Liver (tissue), 9 donors: ENCODE measurements around the gene TBC1D1. TPM values are rescaled to one million over a fixed set of nuclear protein-coding genes. Genes with fewer than 3 reads are reported as not detected.

Experiments used
- DNase-seq: peaks from one replicate; pipeline ENCODE4 v3.0.0-alpha.2; 2017; ENCODE audit warnings: low spot score
- H3K27ac ChIP-seq, 2 donors: one replicate each; pipeline ENCODE4 v1.7.0; 2013; ENCODE audit warnings: inconsistent platforms in 2 of 2, low read length in 2 of 2, control low read depth in 1 of 2, low read depth in 1 of 2, mild to moderate bottlenecking in 1 of 2
- H3K27me3 ChIP-seq, 4 donors: one replicate each; pipeline versions ENCODE4 v1.6.1 to v1.7.0; 2013; ENCODE audit warnings: low read length in 3 of 4, inconsistent platforms in 1 of 4, mild to moderate bottlenecking in 1 of 4, moderate library complexity in 1 of 4; ENCODE audit not compliant: control insufficient read depth in 4 of 4, insufficient read depth in 4 of 4
- H3K36me3 ChIP-seq, 4 donors: one replicate each; pipeline versions ENCODE4 v1.6.1 to v1.7.0; 2013; ENCODE audit warnings: low read length in 3 of 4, mild to moderate bottlenecking in 3 of 4, low read depth in 1 of 4, moderate library complexity in 1 of 4; ENCODE audit not compliant: control insufficient read depth in 4 of 4, insufficient read depth in 3 of 4
- H3K4me1 ChIP-seq, 4 donors: one replicate each; pipeline versions ENCODE4 v1.6.1 to v1.7.0; 2013; ENCODE audit warnings: low read length in 3 of 4, mild to moderate bottlenecking in 3 of 4, moderate library complexity in 1 of 4; ENCODE audit not compliant: control insufficient read depth in 4 of 4, insufficient read depth in 4 of 4
- H3K4me3 ChIP-seq, 3 donors: one replicate each; pipeline versions ENCODE4 v1.6.1 to v1.7.0; 2013; ENCODE audit warnings: low read length in 3 of 3, control low read depth in 1 of 3, low read depth in 1 of 3, mild to moderate bottlenecking in 1 of 3
- H3K9ac ChIP-seq, 2 donors: one replicate each; pipeline ENCODE4 v1.7.0; 2013; ENCODE audit warnings: low read length in 2 of 2, mild to moderate bottlenecking in 2 of 2, moderate library complexity in 2 of 2, control low read depth in 1 of 2, low read depth in 1 of 2
- H3K9me3 ChIP-seq, 4 donors: one replicate each; pipeline versions ENCODE4 v1.6.1 to v1.7.0; 2013; ENCODE audit warnings: low read length in 3 of 4; ENCODE audit not compliant: control insufficient read depth in 4 of 4
- CTCF ChIP-seq: fragments of 150-350 bp; IDR thresholded peaks from 2 replicates; pipeline ENCODE4 v1.5.1; 2017; ENCODE audit warnings: improper control_type of control experiment, low read depth, low read length; ENCODE audit not compliant: missing input control
- EGR1 ChIP-seq, 2 donors: IDR thresholded peaks; 2 replicates each; pipeline ENCODE4 v1.6.1; 2016 to 2018; ENCODE audit warnings: antibody characterized with exemption in 2 of 2, low read depth in 2 of 2
- FOXA1 ChIP-seq: IDR thresholded peaks from 2 replicates; pipeline ENCODE4 v1.6.1; 2016; ENCODE audit warnings: antibody characterized with exemption
- FOXA2 ChIP-seq: IDR thresholded peaks from 2 replicates; pipeline ENCODE4 v1.6.1; 2016; ENCODE audit warnings: antibody characterized with exemption
- GABPA ChIP-seq, 2 donors: IDR thresholded peaks in 1 of 2; conservative IDR thresholded peaks in 1 of 2; 2 replicates each; pipeline ENCODE4 v1.6.1; 2016; ENCODE audit warnings: antibody characterized with exemption in 2 of 2, mild to moderate bottlenecking in 1 of 2, moderate library complexity in 1 of 2
- HNF4A ChIP-seq, 2 donors: conservative IDR thresholded peaks; 2 replicates each; pipeline ENCODE4 v1.6.1; 2016; ENCODE audit warnings: antibody characterized with exemption in 2 of 2, mild to moderate bottlenecking in 2 of 2
- HNF4G ChIP-seq: IDR thresholded peaks from 2 replicates; pipeline ENCODE4 v1.6.1; 2016; ENCODE audit warnings: antibody characterized with exemption
- JUND ChIP-seq, 2 donors: IDR thresholded peaks; 2 replicates each; pipeline ENCODE4 v1.6.1; 2016; ENCODE audit warnings: antibody characterized with exemption in 2 of 2
- MAX ChIP-seq: IDR thresholded peaks from 2 replicates; pipeline ENCODE4 v1.6.1; 2016; ENCODE audit warnings: antibody characterized with exemption
- NR2F2 ChIP-seq: IDR thresholded peaks from 2 replicates; pipeline ENCODE4 v1.6.1; 2016; ENCODE audit warnings: antibody characterized with exemption
- RAD21 ChIP-seq, 2 donors: IDR thresholded peaks; 2 replicates each; pipeline ENCODE4 v1.6.1; 2016; ENCODE audit warnings: antibody characterized with exemption in 2 of 2, mild to moderate bottlenecking in 2 of 2
- RXRA ChIP-seq, 2 donors: IDR thresholded peaks; 2 replicates each; pipeline ENCODE4 v1.6.1; 2017 to 2018; ENCODE audit warnings: antibody characterized with exemption in 2 of 2, mild to moderate bottlenecking in 1 of 2
- SP1 ChIP-seq: IDR thresholded peaks from 2 replicates; pipeline ENCODE4 v1.6.1; 2018; ENCODE audit warnings: antibody characterized with exemption, mild to moderate bottlenecking
- TAF1 ChIP-seq: conservative IDR thresholded peaks from 2 replicates; pipeline ENCODE4 v1.6.1; 2016; ENCODE audit warnings: antibody characterized with exemption, mild to moderate bottlenecking
- YY1 ChIP-seq: IDR thresholded peaks from 2 replicates; pipeline ENCODE4 v1.6.1; 2016; ENCODE audit warnings: antibody characterized with exemption, mild to moderate bottlenecking
- WGBS: extraction: QIAGEN DNeasy Blood & Tissue Kit; methylation state at CpG from one replicate; pipeline ENCODE4 v1.1.7; 2013; 5-methylcytosine and 5-hydroxymethylcytosine counted together
- polyA plus RNA-seq, 2 donors: library from polyadenylated mRNA; stranded (reverse) in 1 of 2; unstranded in 1 of 2; fragments of 200-250 nt in 1 of 2; fragments of >200 nt in 1 of 2; fragmentation: Nextera tagmentation in 1 of 2; extraction: Ambion mirVana in 1 of 2; gene quantifications; one replicate each; pipeline versions ENCODE4 v1.2.1 to v1.2.3, GENCODE V29; 2013 to 2015
- total RNA-seq, 2 donors: library from RNA; depleted of rRNA; stranded (reverse); fragments of >200 nt; gene quantifications; one replicate each; pipeline ENCODE4 v1.2.3, GENCODE V29; 2014
- TF ChIP-seq, protein P1 (sequence below): IDR thresholded peaks from 2 replicates; pipeline ENCODE4 v1.6.1; 2016; ENCODE audit warnings: antibody characterized with exemption
- TF ChIP-seq, protein P2 (sequence below): IDR thresholded peaks from 2 replicates; pipeline ENCODE4 v1.6.1; 2016; ENCODE audit warnings: antibody characterized with exemption
- TF ChIP-seq, protein P3 (sequence below): IDR thresholded peaks from 2 replicates; pipeline ENCODE4 v1.6.1; 2016; ENCODE audit warnings: antibody characterized with exemption, mild to moderate bottlenecking
- donor health status: healthy.
- donor health status: healthy.
- donor health status: healthy.
- donor health status: healthy.
- donor health status: healthy.

Gene TBC1D1
- total and polyA plus RNA-seq, 4 donors: 15.6 to 41.4 (median 20.9) TPM

DNA sequence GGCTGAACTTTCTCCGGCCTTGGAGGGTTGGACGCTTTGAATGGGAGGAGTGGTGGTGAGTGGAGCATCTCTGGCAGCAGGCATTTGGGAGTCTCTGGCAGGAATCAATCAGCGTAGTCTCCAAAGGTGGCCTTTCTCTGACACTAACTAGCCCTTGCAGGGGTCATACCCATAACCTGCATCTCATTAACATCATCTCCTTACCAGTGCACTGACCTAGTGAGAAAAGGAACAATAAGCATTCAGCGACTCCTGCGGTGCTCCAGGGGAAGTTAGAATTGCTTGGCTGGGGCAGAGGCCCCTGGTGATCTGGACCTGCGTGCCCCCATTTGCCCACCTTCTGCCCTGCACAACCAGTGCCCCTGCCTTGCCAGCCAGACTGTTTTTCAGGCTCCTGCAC is 231.2 kb downstream of the TBC1D1 start:
- H3K27me3 ChIP-seq: no peaks in the 10 kb centered on the region
- no peaks in the 10 kb centered on the region for H3K9me3 ChIP-seq
- no peak for DNase-seq
- TF ChIP-seq HNF4G (no peak), JUND (IDR thresholded peaks at IDR 0.05) (no peak), CTCF (no peak), MAX (no peak), RAD21 (IDR thresholded peaks at IDR 0.05) (no peak), NR2F2 (no peak), RXRA (IDR thresholded peaks at IDR 0.05) (no peak), YY1 (no peak), GABPA (IDR thresholded peaks at IDR 0.05 in 1 of 2, conservative IDR thresholded peaks at IDR 0.05 in 1 of 2) (no peak), TAF1 (no peak), FOXA2 (no peak)
- TF ChIP-seq, protein P1, sequence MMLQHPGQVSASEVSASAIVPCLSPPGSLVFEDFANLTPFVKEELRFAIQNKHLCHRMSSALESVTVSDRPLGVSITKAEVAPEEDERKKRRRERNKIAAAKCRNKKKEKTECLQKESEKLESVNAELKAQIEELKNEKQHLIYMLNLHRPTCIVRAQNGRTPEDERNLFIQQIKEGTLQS: no peak
- TF ChIP-seq, protein P2, sequence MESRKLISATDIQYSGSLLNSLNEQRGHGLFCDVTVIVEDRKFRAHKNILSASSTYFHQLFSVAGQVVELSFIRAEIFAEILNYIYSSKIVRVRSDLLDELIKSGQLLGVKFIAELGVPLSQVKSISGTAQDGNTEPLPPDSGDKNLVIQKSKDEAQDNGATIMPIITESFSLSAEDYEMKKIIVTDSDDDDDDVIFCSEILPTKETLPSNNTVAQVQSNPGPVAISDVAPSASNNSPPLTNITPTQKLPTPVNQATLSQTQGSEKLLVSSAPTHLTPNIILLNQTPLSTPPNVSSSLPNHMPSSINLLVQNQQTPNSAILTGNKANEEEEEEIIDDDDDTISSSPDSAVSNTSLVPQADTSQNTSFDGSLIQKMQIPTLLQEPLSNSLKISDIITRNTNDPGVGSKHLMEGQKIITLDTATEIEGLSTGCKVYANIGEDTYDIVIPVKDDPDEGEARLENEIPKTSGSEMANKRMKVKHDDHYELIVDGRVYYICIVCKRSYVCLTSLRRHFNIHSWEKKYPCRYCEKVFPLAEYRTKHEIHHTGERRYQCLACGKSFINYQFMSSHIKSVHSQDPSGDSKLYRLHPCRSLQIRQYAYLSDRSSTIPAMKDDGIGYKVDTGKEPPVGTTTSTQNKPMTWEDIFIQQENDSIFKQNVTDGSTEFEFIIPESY: no peak
- no peak overlapping the region for H3K27ac ChIP-seq
- 97% methylated on average over 6 of the region's 6 CpGs for WGBS
- H3K4me3 ChIP-seq: no peak overlapping the region
- no peak overlapping the region for H3K9ac ChIP-seq
- H3K4me1 ChIP-seq: no peaks in the 10 kb centered on the region
- peaks cover 5 to 33% (median 16%) of the 10 kb centered on the region in 4 donors for H3K36me3 ChIP-seq

- H3K27me3 ChIP-seq: no peaks in the 10 kb centered on the region
- peaks cover 0 to 4% (median 3%) of the 10 kb centered on the region in 4 donors for H3K4me1 ChIP-seq
- H3K27ac ChIP-seq: no peak overlapping the region
- H3K4me3 ChIP-seq: no peak overlapping the region
- peaks cover 5 to 24% (median 13%) of the 10 kb centered on the region in 4 donors for H3K36me3 ChIP-seq
- WGBS: 90% methylated on average over 5 of the region's 5 CpGs
- no peak for DNase-seq
- TF ChIP-seq, protein P1: no peak
- TF ChIP-seq TAF1: no peak
- no peak for TF ChIP-seq SP1
- no peak for TF ChIP-seq RAD21 (IDR thresholded peaks at IDR 0.05)
- no peak for TF ChIP-seq FOXA1
- no peak for TF ChIP-seq EGR1 (IDR thresholded peaks at IDR 0.05; ENCODE audit: low read depth in 2 of 2)
- TF ChIP-seq GABPA (IDR thresholded peaks at IDR 0.05 in 1 of 2, conservative IDR thresholded peaks at IDR 0.05 in 1 of 2): no peak
- TF ChIP-seq, protein P2: no peak
- no peak for TF ChIP-seq FOXA2
- TF ChIP-seq HNF4G: no peak
- TF ChIP-seq MAX: no peak
- TF ChIP-seq HNF4A (conservative IDR thresholded peaks at IDR 0.05): no peak
- TF ChIP-seq, protein P3, sequence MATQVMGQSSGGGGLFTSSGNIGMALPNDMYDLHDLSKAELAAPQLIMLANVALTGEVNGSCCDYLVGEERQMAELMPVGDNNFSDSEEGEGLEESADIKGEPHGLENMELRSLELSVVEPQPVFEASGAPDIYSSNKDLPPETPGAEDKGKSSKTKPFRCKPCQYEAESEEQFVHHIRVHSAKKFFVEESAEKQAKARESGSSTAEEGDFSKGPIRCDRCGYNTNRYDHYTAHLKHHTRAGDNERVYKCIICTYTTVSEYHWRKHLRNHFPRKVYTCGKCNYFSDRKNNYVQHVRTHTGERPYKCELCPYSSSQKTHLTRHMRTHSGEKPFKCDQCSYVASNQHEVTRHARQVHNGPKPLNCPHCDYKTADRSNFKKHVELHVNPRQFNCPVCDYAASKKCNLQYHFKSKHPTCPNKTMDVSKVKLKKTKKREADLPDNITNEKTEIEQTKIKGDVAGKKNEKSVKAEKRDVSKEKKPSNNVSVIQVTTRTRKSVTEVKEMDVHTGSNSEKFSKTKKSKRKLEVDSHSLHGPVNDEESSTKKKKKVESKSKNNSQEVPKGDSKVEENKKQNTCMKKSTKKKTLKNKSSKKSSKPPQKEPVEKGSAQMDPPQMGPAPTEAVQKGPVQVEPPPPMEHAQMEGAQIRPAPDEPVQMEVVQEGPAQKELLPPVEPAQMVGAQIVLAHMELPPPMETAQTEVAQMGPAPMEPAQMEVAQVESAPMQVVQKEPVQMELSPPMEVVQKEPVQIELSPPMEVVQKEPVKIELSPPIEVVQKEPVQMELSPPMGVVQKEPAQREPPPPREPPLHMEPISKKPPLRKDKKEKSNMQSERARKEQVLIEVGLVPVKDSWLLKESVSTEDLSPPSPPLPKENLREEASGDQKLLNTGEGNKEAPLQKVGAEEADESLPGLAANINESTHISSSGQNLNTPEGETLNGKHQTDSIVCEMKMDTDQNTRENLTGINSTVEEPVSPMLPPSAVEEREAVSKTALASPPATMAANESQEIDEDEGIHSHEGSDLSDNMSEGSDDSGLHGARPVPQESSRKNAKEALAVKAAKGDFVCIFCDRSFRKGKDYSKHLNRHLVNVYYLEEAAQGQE: no peak
- TF ChIP-seq YY1: no peak
- no peak for TF ChIP-seq RXRA (IDR thresholded peaks at IDR 0.05)
- no peak for TF ChIP-seq NR2F2
- TF ChIP-seq CTCF: no peak
- H3K9me3 ChIP-seq: no peaks in the 10 kb centered on the region
- no peak overlapping the region for H3K9ac ChIP-seq
Measured at GRCh38 chr4:38123555-38123954, 232.7 kb downstream of the TBC1D1 start.
